OCI-LY3 (cell line): Measurements from ENCODE around the gene TREML1.
A peak's percentile ranks its signal among the peaks of the same experiment; 100 is the strongest.

ENCODE experiments used
- H2AFZ ChIP-seq: fragments of 200-600, 300-600 bp; shearing (Covaris generic); 2 replicates; pipeline ENCODE4 v1.6.0; 2014; ENCODE audit warnings: antibody characterized with exemption, low read depth, low read length
- H3K27ac ChIP-seq: fragments of 200-600, 300-600 bp; sonication (generic); 2 replicates; pipeline ENCODE4 v1.5.1; 2014; ENCODE audit warnings: mild to moderate bottlenecking, low read length, moderate library complexity, mixed read lengths
- H3K27me3 ChIP-seq: fragments of 200-600, 300-600 bp; sonication (generic); 2 replicates; pipeline ENCODE4 v1.6.1; 2014; ENCODE audit warnings: low read depth, low read length, mixed read lengths
- H3K36me3 ChIP-seq: fragments of 200-600, 300-600 bp; sonication (generic); replicated peaks from 2 replicates; pipeline ENCODE3; 2014; ENCODE audit warnings: low read depth, low read length, mixed read lengths
- H3K4me1 ChIP-seq: fragments of 300-600, 200-600 bp; sonication (generic); 2 replicates; pipeline ENCODE4 v1.6.1; 2014; ENCODE audit warnings: low read length, mixed read lengths
- H3K4me2 ChIP-seq: fragments of 200-600, 300-600 bp; sonication (generic); 2 replicates; pipeline ENCODE4 v1.6.1; 2014; ENCODE audit warnings: low read length, mixed read lengths
- H3K4me3 ChIP-seq: fragments of 300-600, 200-600 bp; sonication (generic); 2 replicates; pipeline ENCODE4 v1.5.1; 2014; ENCODE audit warnings: antibody characterized with exemption, mild to moderate bottlenecking, low read length, moderate library complexity
- H3K79me2 ChIP-seq: fragments of 300-600, 200-600 bp; shearing (Covaris generic); 2 replicates; pipeline ENCODE4 v1.6.1; 2014; ENCODE audit warnings: mild to moderate bottlenecking, low read length, mixed read lengths
- H3K9ac ChIP-seq: fragments of 300-600, 200-600 bp; shearing (Covaris generic); 2 replicates; pipeline ENCODE4 v1.6.0; 2014; ENCODE audit warnings: mild to moderate bottlenecking, low read length, moderate library complexity
- H3K9me3 ChIP-seq: fragments of 200-600, 300-600 bp; shearing (Covaris generic); 2 replicates; pipeline ENCODE4 v1.6.1; 2014; ENCODE audit warnings: low read length, mixed read lengths; ENCODE audit not compliant: insufficient read depth
- H4K20me1 ChIP-seq: fragments of 200-600, 300-600 bp; sonication (generic); 2 replicates; pipeline ENCODE4 v1.6.1; 2016; ENCODE audit warnings: low read length, mixed read lengths; ENCODE audit not compliant: insufficient read depth
- CTCF ChIP-seq: fragments of 200-600, 300-600 bp; sonication (generic); IDR thresholded peaks from 2 replicates; pipeline ENCODE4 v1.5.1; 2014; ENCODE audit warnings: antibody characterized with exemption, low read length, low read depth
- EZH2phosphoT487 ChIP-seq: fragments of 200-600 bp; shearing (Covaris generic); IDR thresholded peaks from 2 replicates; pipeline ENCODE4 v1.6.1; 2018; ENCODE audit warnings: antibody characterized with exemption, mixed run types, low read depth

The TREML1 gene

GRCh38 chr6:41193884-41194283 lies 39.7 kb upstream of the TREML1 start:
- Histone ChIP-seq H3K4me1 (no peaks in the 10 kb centered on the region), H3K27ac (no peak overlapping the region), H4K20me1 (no peaks in the 10 kb centered on the region), H3K4me3 (no peak overlapping the region), H3K4me2 (no peak overlapping the region), H3K27me3 (no peaks in the 10 kb centered on the region), H3K9ac (no peak overlapping the region), H3K9me3 (0 out of 2 replicates have a peak, but pooled peaks cover 11% of the 10 kb centered on the region), H3K79me2 (no peaks in the 10 kb centered on the region), H2AFZ (no peak overlapping the region), H3K36me3 (peaks cover 53% of the 10 kb centered on the region)
- TF ChIP-seq EZH2phosphoT487 = no peak
- TF ChIP-seq CTCF = no peak

- no peaks in the 10 kb centered on the region for H3K4me1 ChIP-seq
- H3K9me3 ChIP-seq = 0 out of 2 replicates have a peak, but pooled peaks cover 11% of the 10 kb centered on the region
- H3K27me3 ChIP-seq = no peaks in the 10 kb centered on the region
- TF ChIP-seq CTCF = no peak
- no peak for TF ChIP-seq EZH2phosphoT487
- H3K36me3 ChIP-seq = peaks cover 53% of the 10 kb centered on the region
- H3K79me2 ChIP-seq = no peaks in the 10 kb centered on the region
- no peak overlapping the region for H3K9ac ChIP-seq
- no peak overlapping the region for H2AFZ ChIP-seq
- no peak overlapping the region for H3K4me3 ChIP-seq
- H4K20me1 ChIP-seq = no peaks in the 10 kb centered on the region
- no peak overlapping the region for H3K4me2 ChIP-seq
- H3K27ac ChIP-seq = no peak overlapping the region
These were observed 39.1 kb upstream of the TREML1 start for GRCh38 chr6:41193171-41193734.

- no peaks in the 10 kb centered on the region for H3K79me2 ChIP-seq
These were observed 37.4 kb upstream of the TREML1 start for GRCh38 chr6:41191569-41191968.

GRCh38 chr6:41190791-41191190 lies 36.6 kb upstream of the TREML1 start:
- no peak overlapping the region for H2AFZ ChIP-seq

More at GRCh38 chr6:41191569-41191968, 37.4 kb upstream of the TREML1 start:
- Histone ChIP-seq H3K4me1 (peaks cover 3% of the 10 kb centered on the region), H3K9ac (no peak overlapping the region), H4K20me1 (no peaks in the 10 kb centered on the region), H3K4me3 (no peak overlapping the region), H3K27me3 (no peaks in the 10 kb centered on the region), H3K36me3 (peaks cover 45% of the 10 kb centered on the region), H3K27ac (no peak overlapping the region), H2AFZ (no peak overlapping the region), H3K9me3 (0 out of 2 replicates have a peak, but pooled peaks cover 11% of the 10 kb centered on the region), H3K4me2 (no peak overlapping the region)
- TF ChIP-seq EZH2phosphoT487 (no peak), CTCF (peak; percentile 49)

More at GRCh38 chr6:41190791-41191190, 36.6 kb upstream of the TREML1 start:
- 0 out of 2 replicates have a peak, but pooled peaks cover 11% of the 10 kb centered on the region for H3K9me3 ChIP-seq
- no peak for TF ChIP-seq CTCF
- no peak for TF ChIP-seq EZH2phosphoT487
- H3K27me3 ChIP-seq = no peaks in the 10 kb centered on the region
- H3K4me3 ChIP-seq = no peak overlapping the region
- no peak overlapping the region for H3K4me2 ChIP-seq
- H3K4me1 ChIP-seq = peaks cover 11% of the 10 kb centered on the region
- H4K20me1 ChIP-seq = no peaks in the 10 kb centered on the region
- no peak overlapping the region for H3K27ac ChIP-seq
- no peaks in the 10 kb centered on the region for H3K79me2 ChIP-seq
- H3K9ac ChIP-seq = no peak overlapping the region
- H3K36me3 ChIP-seq = peaks cover 45% of the 10 kb centered on the region
